GM23248 (cell line): ENCODE data around the gene ANXA8.

Experiments used
- EZH2 ChIP-seq: fragments of 200-600 bp; sonication (generic); IDR thresholded peaks from 2 replicates; pipeline ENCODE4 v1.6.1; 2018; ENCODE audit warnings: antibody characterized with exemption, mild to moderate bottlenecking; ENCODE audit not compliant: insufficient read depth, poor library complexity, severe bottlenecking
- EZH2phosphoT487 ChIP-seq: fragments of 200-600 bp; sonication (generic); IDR thresholded peaks from 2 replicates; pipeline ENCODE4 v1.6.1; 2018; ENCODE audit warnings: antibody characterized with exemption, moderate library complexity, mild to moderate bottlenecking, low read depth; ENCODE audit not compliant: insufficient read depth

DNA sequence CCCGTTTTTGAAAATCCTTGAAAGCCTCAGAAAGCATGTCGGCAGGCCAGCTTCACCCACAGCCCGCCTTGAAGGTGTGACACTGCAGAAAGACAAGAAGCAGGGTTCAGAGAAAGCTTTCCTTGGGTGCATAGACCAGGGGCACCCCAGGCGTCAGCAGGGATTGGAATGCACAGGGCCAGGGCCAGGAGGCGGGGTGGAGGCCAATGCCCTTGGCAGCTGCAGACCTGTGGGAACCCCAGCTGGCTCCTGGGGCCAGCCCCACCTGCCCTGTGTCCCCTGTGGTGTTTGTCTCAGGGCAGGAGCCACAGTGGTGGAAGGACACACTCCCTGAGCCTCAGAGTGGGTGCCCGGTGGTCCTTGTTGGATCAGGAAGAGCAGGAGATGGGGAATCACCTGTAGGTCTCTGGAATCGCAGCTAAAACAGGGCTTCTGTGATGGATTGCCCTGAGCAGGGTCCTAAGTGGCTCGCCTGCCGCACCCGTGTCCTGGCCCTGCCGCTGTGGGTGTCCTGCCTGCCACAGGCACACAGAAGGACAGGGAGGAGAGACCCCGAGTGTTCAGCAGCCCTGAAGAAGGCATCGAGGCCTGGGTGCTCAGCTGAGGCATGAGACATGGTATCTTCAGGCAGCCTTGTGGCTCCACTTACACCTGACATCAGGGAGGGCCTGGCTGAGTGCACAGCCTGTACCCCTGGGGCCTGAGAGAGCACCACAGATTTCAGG lies 32.5 kb downstream of the ANXA8 start:
- no peak for TF ChIP-seq EZH2
- TF ChIP-seq EZH2phosphoT487, result no peak
